GM23338 (cell line): ENCODE results near the gene RECQL5. TPM values are rescaled to one million over a fixed set of nuclear protein-coding genes. Genes with fewer than 3 reads are reported as not detected.

Experiments used
- ATAC-seq: fragments of 200-7000 bp; cut with Tn5 transposase; 3 replicates; pipeline ENCODE4 v1.9.1; 2020
- DNase-seq: peaks from one replicate; pipeline ENCODE4 v3.0.0-alpha.2; 2015; ENCODE audit warnings: low spot score
- H2AFZ ChIP-seq: fragments of 200-600 bp; sonication (generic); 2 replicates; pipeline ENCODE4 v1.8.0; 2016; ENCODE audit warnings: antibody characterized with exemption, mild to moderate bottlenecking, moderate library complexity
- H3F3A ChIP-seq: fragments of 200-600 bp; sonication (generic); replicated peaks from 2 replicates; pipeline ENCODE4 v1.8.0; 2017; ENCODE audit warnings: antibody characterized with exemption, mixed run types, low read depth
- H3K27ac ChIP-seq: fragments of 200-600 bp; sonication (generic); 2 replicates; pipeline ENCODE4 v1.6.1; 2016; ENCODE audit warnings: low read depth
- H3K27me3 ChIP-seq: fragments of 200-600 bp; sonication (generic); 2 replicates; pipeline ENCODE4 v1.8.0; 2016; ENCODE audit warnings: mild to moderate bottlenecking, mixed run types, moderate library complexity; ENCODE audit not compliant: insufficient read depth
- H3K36me3 ChIP-seq: fragments of 200-600 bp; sonication (generic); 2 replicates; pipeline ENCODE4 v1.8.0; 2016; ENCODE audit warnings: mild to moderate bottlenecking; ENCODE audit not compliant: insufficient read depth
- H3K4me1 ChIP-seq: fragments of 200-600 bp; sonication (generic); 2 replicates; pipeline ENCODE4 v1.8.0; 2016; ENCODE audit warnings: mild to moderate bottlenecking, moderate library complexity; ENCODE audit not compliant: insufficient read depth
- H3K4me2 ChIP-seq: fragments of 200-600 bp; sonication (generic); 2 replicates; pipeline ENCODE4 v1.7.1; 2017; ENCODE audit warnings: mixed run types
- H3K4me3 ChIP-seq: fragments of 200-600 bp; sonication (generic); 2 replicates; pipeline ENCODE4 v1.6.1; 2016; ENCODE audit warnings: mixed run types
- H3K79me2 ChIP-seq: fragments of 200-600 bp; sonication (generic); replicated peaks from 2 replicates; pipeline ENCODE4 v1.8.0; 2017; ENCODE audit warnings: mild to moderate bottlenecking; ENCODE audit not compliant: insufficient read depth
- H3K9me2 ChIP-seq: fragments of 200-600 bp; sonication (generic); 2 replicates; pipeline ENCODE4 v1.8.0; 2017; ENCODE audit not compliant: insufficient read depth
- H4K20me1 ChIP-seq: fragments of 200-600 bp; sonication (generic); replicated peaks from 2 replicates; pipeline ENCODE4 v1.8.0; 2017; ENCODE audit warnings: mild to moderate bottlenecking; ENCODE audit not compliant: insufficient read depth
- H3K27ac Mint-ChIP-seq: 2 replicates; pipeline ENCODE4 v1.8.0; 2020; ENCODE audit warnings: inconsistent platforms, mild to moderate bottlenecking, moderate library complexity, mixed read lengths
- H3K27me3 Mint-ChIP-seq: 3 replicates; pipeline ENCODE4 v1.8.0; 2022; ENCODE audit warnings: low read depth, mild to moderate bottlenecking, moderate library complexity, mixed read lengths, inconsistent platforms; ENCODE audit not compliant: insufficient read depth, poor library complexity
- H3K36me3 Mint-ChIP-seq: 3 replicates; pipeline ENCODE4 v1.8.0; 2021; ENCODE audit warnings: low read depth, mild to moderate bottlenecking, inconsistent platforms, moderate library complexity, mixed read lengths
- H3K4me1 Mint-ChIP-seq: 3 replicates; pipeline ENCODE4 v1.8.0; 2020; ENCODE audit warnings: mild to moderate bottlenecking, inconsistent platforms, mixed read lengths
- H3K4me3 Mint-ChIP-seq: 3 replicates; pipeline ENCODE4 v1.8.0; 2021; ENCODE audit warnings: moderate library complexity, mild to moderate bottlenecking, inconsistent platforms, mixed read lengths
- H3K9me3 Mint-ChIP-seq: 3 replicates; pipeline ENCODE4 v1.8.0; 2020; ENCODE audit warnings: moderate library complexity, mild to moderate bottlenecking, inconsistent platforms, mixed read lengths
- CREB1 ChIP-seq: fragments of 250-450 bp; sonication (Bioruptor Pico); IDR thresholded peaks from 2 replicates; pipeline ENCODE4 v1.5.0; 2020; ENCODE audit warnings: low read depth, mild to moderate bottlenecking, moderate library complexity
- CTCF ChIP-seq, 2 experiments: fragments of 200-600 bp in 1 of 2; sonication (generic) in 1 of 2; conservative IDR thresholded peaks; 2 replicates each; pipeline versions ENCODE4 v1.5.1 to v1.6.1; 2016 to 2017; ENCODE audit warnings: antibody characterized with exemption in 2 of 2, low read depth in 2 of 2, mild to moderate bottlenecking in 2 of 2, moderate library complexity in 1 of 2
- ETS1 ChIP-seq: IDR thresholded peaks from 2 replicates; pipeline ENCODE4 v1.6.1; 2016; ENCODE audit warnings: antibody characterized with exemption
- EZH2 ChIP-seq: fragments of 200-600 bp; sonication (generic); IDR thresholded peaks from one replicate; pipeline ENCODE4 v1.8.0; 2017; ENCODE audit warnings: antibody characterized with exemption, mild to moderate bottlenecking, low read depth; ENCODE audit not compliant: unreplicated experiment
- EZH2phosphoT487 ChIP-seq: fragments of 200-600 bp; sonication (generic); IDR thresholded peaks from one replicate; pipeline ENCODE4 v1.8.1; 2018; ENCODE audit warnings: antibody characterized with exemption; ENCODE audit not compliant: unreplicated experiment
- JUNB ChIP-seq: IDR thresholded peaks from one replicate; pipeline ENCODE4 v1.6.1; 2016; ENCODE audit warnings: antibody characterized with exemption; ENCODE audit not compliant: unreplicated experiment
- NANOG ChIP-seq: IDR thresholded peaks from 2 replicates; pipeline ENCODE4 v1.6.1; 2016; ENCODE audit warnings: antibody characterized with exemption, borderline replicate concordance
- POLR2AphosphoS5 ChIP-seq: IDR thresholded peaks from 2 replicates; pipeline ENCODE4 v1.6.1; 2016; ENCODE audit warnings: antibody characterized with exemption, low read depth
- REST ChIP-seq: IDR thresholded peaks from one replicate; pipeline ENCODE4 v1.6.1; 2018; ENCODE audit warnings: antibody characterized with exemption; ENCODE audit not compliant: unreplicated experiment
- ZNF114 ChIP-seq: fragments of 250-450 bp; sonication (Bioruptor Pico); IDR thresholded peaks from 2 replicates; pipeline ENCODE4 v1.5.0; 2020; ENCODE audit warnings: mild to moderate bottlenecking, moderate library complexity
- ZNF331 ChIP-seq: fragments of 250-450 bp; sonication (Bioruptor Pico); IDR thresholded peaks from 2 replicates; pipeline ENCODE4 v1.5.0; 2020; ENCODE audit warnings: low read depth, mild to moderate bottlenecking, moderate library complexity
- ZNF462 ChIP-seq: fragments of 250-450 bp; sonication (Bioruptor Pico); IDR thresholded peaks from 2 replicates; pipeline ENCODE4 v1.5.0; 2020; ENCODE audit warnings: mild to moderate bottlenecking, moderate library complexity
- polyA plus RNA-seq: library from polyadenylated mRNA; unstranded; fragments of >200 nt; fragmentation: Nextera tagmentation; extraction: Ambion mirVana; gene quantifications from 2 replicates; pipeline ENCODE4 v1.2.1, GENCODE V29; 2016
- total RNA-seq: library from RNA; depleted of rRNA; stranded (reverse); fragments of >200 nt; shearing (Covaris generic); gene quantifications from 2 replicates; pipeline ENCODE4 v1.2.3, GENCODE V29; 2014

RECQL5 gene
- total and polyA plus RNA-seq, 2 experiments from 2014 or later, result 20.0 to 23.3 TPM

GRCh38 chr17:75668489-75668888 lies 1.5 kb upstream of the RECQL5 start:
- H3K4me3 Mint-ChIP-seq, result no peak overlapping the region
- Histone ChIP-seq H3K9me2 (no peaks in the 10 kb centered on the region), H3K4me3 (peak overlapping the region; percentile 81), H3F3A (peaks cover 11% of the 10 kb centered on the region), H3K4me2 (peak overlapping the region; percentile 99), H3K36me3 (peaks cover 28% of the 10 kb centered on the region), H2AFZ (no peak overlapping the region), H4K20me1 (peaks cover 16% of the 10 kb centered on the region), H3K4me1 (peaks cover 14% of the 10 kb centered on the region), H3K79me2 (peaks cover 71% of the 10 kb centered on the region), H3K27ac (no peak overlapping the region), H3K27me3 (no peaks in the 10 kb centered on the region)
- DNase-seq (no peak), ATAC-seq (no peak)
- no peaks in the 10 kb centered on the region for H3K27me3 Mint-ChIP-seq
- no peaks in the 10 kb centered on the region for H3K9me3 Mint-ChIP-seq
- no peak overlapping the region for H3K27ac Mint-ChIP-seq
- H3K4me1 Mint-ChIP-seq, result peaks cover 10% of the 10 kb centered on the region
- peaks cover 46% of the 10 kb centered on the region for H3K36me3 Mint-ChIP-seq
- no peak for TF ChIP-seq ZNF462 (CRISPR knock-in tag)
- TF ChIP-seq POLR2AphosphoS5, result no peak
- no peak for TF ChIP-seq JUNB
- no peak for TF ChIP-seq CREB1 (CRISPR knock-in tag)
- no peak for TF ChIP-seq EZH2
- TF ChIP-seq REST, result no peak
- no peak for TF ChIP-seq CTCF (conservative IDR thresholded peaks at IDR 0.05; ENCODE audit: low read depth in 2 of 2)
- no peak for TF ChIP-seq EZH2phosphoT487
- TF ChIP-seq NANOG, result no peak
- TF ChIP-seq ETS1, result no peak
- no peak for TF ChIP-seq ZNF331
- no peak for TF ChIP-seq ZNF114 (CRISPR knock-in tag)
